Choroid plexus epithelial cell (primary cell): ENCODE data around the gene SEC14L1.
A peak's percentile ranks its signal among the peaks of the same experiment; 100 is the strongest.

ENCODE experiments used
- DNase-seq: peaks from one replicate; pipeline ENCODE4 v3.0.0-alpha.2; 2010; ENCODE audit warnings: low read depth
- H3K4me3 ChIP-seq: 2 replicates; pipeline ENCODE4 v1.5.1; 2011; ENCODE audit warnings: low read depth, mild to moderate bottlenecking, control low read depth, low read length, moderate library complexity
- TF ChIP-seq, protein P1 (sequence below): conservative IDR thresholded peaks from 2 replicates; pipeline ENCODE4 v1.5.1; 2011; ENCODE audit warnings: low read depth, mild to moderate bottlenecking, control low read depth, inconsistent platforms, low read length, moderate library complexity

Gene SEC14L1

DNA sequence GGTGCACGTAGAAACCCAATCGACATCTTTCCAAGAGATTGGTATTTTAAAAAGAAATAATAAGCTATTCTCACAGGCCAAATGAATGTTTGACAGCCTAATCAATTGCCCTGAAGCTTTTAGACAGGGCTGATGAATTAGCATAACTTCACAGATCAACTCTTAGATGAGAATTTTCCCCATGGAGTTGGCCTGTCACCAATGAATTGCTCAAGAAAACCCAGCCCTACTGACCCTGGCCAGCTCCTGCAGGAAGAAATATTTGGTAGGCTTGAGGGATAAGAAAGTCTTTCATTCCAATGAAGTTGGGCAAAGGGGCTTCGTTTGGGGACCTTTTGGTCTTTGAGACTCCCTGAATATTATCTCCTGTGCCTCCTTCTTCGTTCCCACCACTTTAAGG, 23.4 kb upstream of the SEC14L1 start:
- TF ChIP-seq, protein P1, sequence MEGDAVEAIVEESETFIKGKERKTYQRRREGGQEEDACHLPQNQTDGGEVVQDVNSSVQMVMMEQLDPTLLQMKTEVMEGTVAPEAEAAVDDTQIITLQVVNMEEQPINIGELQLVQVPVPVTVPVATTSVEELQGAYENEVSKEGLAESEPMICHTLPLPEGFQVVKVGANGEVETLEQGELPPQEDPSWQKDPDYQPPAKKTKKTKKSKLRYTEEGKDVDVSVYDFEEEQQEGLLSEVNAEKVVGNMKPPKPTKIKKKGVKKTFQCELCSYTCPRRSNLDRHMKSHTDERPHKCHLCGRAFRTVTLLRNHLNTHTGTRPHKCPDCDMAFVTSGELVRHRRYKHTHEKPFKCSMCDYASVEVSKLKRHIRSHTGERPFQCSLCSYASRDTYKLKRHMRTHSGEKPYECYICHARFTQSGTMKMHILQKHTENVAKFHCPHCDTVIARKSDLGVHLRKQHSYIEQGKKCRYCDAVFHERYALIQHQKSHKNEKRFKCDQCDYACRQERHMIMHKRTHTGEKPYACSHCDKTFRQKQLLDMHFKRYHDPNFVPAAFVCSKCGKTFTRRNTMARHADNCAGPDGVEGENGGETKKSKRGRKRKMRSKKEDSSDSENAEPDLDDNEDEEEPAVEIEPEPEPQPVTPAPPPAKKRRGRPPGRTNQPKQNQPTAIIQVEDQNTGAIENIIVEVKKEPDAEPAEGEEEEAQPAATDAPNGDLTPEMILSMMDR, result no peak
- DNase-seq, result peak; percentile 67
- no peak overlapping the region for H3K4me3 ChIP-seq

DNA sequence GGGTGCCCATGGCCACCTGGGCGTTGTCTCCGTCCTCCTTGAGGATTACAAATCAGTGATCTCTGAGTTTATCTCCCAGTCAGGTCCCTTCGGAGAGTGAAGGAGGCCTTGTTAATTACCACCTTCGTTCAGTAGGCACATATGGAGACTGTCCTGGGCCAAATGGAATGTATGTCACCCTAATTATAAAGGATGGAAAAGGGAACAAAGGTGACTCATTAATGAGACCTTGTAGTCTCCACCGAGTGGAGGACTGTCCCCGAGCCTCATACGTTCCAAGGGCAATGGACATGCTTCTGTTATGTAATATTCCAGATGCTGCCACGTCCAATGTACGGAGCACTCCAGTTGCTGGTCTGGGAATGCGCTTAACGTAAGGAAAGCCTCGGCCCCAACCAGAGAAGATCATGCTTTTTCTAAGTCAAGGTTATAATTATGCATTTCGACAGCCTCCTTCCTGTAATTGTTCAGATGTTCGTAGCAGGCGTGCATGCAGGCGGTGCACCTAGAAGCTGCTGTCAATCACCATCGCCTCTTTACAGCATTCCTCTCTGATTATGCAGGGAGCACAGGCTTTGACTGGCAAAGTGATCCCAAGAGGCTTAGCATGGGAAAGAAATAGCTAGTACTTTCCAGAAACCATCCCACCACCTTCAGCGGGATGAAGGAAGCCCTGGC, 22.4 kb upstream of the SEC14L1 start:
- no peak overlapping the region for H3K4me3 ChIP-seq
- no peak for DNase-seq
- TF ChIP-seq, protein P1, result no peak

- DNase-seq, result no peak
- no peak overlapping the region for H3K4me3 ChIP-seq
- TF ChIP-seq, protein P1, result no peak
Observed at GRCh38 chr17:77119668-77120301, 21.0 kb upstream of the SEC14L1 start.

GRCh38 chr17:77120868-77121267, 19.9 kb upstream of the SEC14L1 start:
- H3K4me3 ChIP-seq, result no peak overlapping the region
- no peak for DNase-seq
- TF ChIP-seq, protein P1, result no peak

DNA sequence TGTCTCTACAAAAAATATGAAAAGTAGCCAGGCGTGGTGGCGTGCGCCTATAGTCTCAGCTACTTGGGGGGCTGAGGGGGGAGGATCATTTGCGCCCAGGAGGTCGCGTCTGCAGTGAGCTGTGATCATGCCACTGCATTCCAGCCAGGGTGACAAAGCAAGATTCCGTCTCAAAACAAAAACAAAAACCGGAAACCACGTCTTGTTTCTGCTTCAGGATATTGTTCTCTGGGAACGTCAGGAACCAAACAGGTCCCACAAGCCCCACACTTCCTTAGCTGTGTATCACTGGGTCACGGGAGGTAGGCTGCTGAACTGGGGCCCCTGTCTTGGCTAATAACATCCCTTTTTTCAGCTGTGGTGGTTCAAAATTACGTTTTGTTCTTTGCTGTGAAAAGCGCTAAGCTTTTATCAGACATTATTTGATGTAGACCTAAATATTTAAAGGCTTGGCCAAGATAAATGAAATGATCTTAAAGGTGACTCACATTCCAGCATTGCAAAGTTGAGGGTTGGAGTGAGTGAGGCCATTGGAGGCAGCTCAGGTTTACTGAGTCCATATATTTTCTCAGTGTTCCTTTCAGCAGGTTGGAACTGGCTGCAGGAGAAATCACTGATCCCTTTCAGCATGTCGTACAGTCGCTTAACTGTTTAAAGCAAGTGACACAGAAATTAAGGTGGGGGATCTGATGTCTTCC, 16.4 kb upstream of the SEC14L1 start:
- H3K4me3 ChIP-seq, result no peak overlapping the region
- TF ChIP-seq, protein P1, result no peak
- DNase-seq, result peak; percentile 85

- DNase-seq, result peak; percentile 95
- TF ChIP-seq, protein P1, result no peak
Observed at GRCh38 chr17:77125432-77125901, 15.3 kb upstream of the SEC14L1 start.

More at GRCh38 chr17:77125432-77125901, 15.3 kb upstream of the SEC14L1 start:
- no peak overlapping the region for H3K4me3 ChIP-seq
